MM.1S (cell line): ENCODE results near the gene CIZ1.

Source experiments
- DNase-seq: peaks from one replicate; pipeline ENCODE4 v3.0.0-alpha.2; 2015
- H2AFZ ChIP-seq: fragments of 300-600 bp; sonication (generic); 2 replicates; pipeline ENCODE4 v1.6.0; 2016; ENCODE audit warnings: antibody characterized with exemption, low read length
- H3F3A ChIP-seq: fragments of 300-600 bp; sonication (generic); 2 replicates; pipeline ENCODE4 v1.6.1; 2016; ENCODE audit warnings: mild to moderate bottlenecking, antibody characterized with exemption, low read length, moderate library complexity, mixed read lengths; ENCODE audit not compliant: insufficient read depth
- H3K27ac ChIP-seq: fragments of 300-600 bp; sonication (generic); 2 replicates; pipeline ENCODE4 v1.5.1; 2016; ENCODE audit warnings: mild to moderate bottlenecking, low read length
- H3K27me3 ChIP-seq: fragments of 300-600 bp; sonication (generic); replicated peaks from 2 replicates; pipeline ENCODE4 v1.6.0; 2016; ENCODE audit warnings: low read length; ENCODE audit not compliant: insufficient read depth
- H3K36me3 ChIP-seq: fragments of 300-600 bp; sonication (generic); replicated peaks from 2 replicates; pipeline ENCODE4 v1.6.1; 2016; ENCODE audit warnings: mild to moderate bottlenecking, low read length, mixed read lengths; ENCODE audit not compliant: insufficient read depth
- H3K4me1 ChIP-seq: fragments of 300-600 bp; sonication (generic); 2 replicates; pipeline ENCODE4 v1.6.1; 2016; ENCODE audit warnings: low read length, mixed read lengths
- H3K4me2 ChIP-seq: fragments of 300-600 bp; sonication (generic); 2 replicates; pipeline ENCODE4 v1.6.0; 2016; ENCODE audit warnings: low read depth, low read length
- H3K4me3 ChIP-seq: fragments of 300-600 bp; sonication (generic); 2 replicates; pipeline ENCODE4 v1.5.1; 2016; ENCODE audit warnings: low read length, mixed read lengths
- H3K79me2 ChIP-seq: fragments of 300-600 bp; sonication (generic); 2 replicates; pipeline ENCODE4 v1.6.1; 2016; ENCODE audit warnings: mixed run types, low read length, mixed read lengths
- H3K9ac ChIP-seq: fragments of 300-600 bp; sonication (generic); 2 replicates; pipeline ENCODE4 v1.6.1; 2016; ENCODE audit warnings: low read length, mixed read lengths
- H3K9me2 ChIP-seq: fragments of 300-600 bp; sonication (generic); replicated peaks from 2 replicates; pipeline ENCODE4 v1.6.1; 2016; ENCODE audit warnings: mild to moderate bottlenecking, low read length, mixed read lengths; ENCODE audit not compliant: insufficient read depth
- H3K9me3 ChIP-seq: fragments of 300-600 bp; sonication (generic); replicated peaks from 2 replicates; pipeline ENCODE4 v1.6.1; 2016; ENCODE audit warnings: mild to moderate bottlenecking, low read length, mixed read lengths; ENCODE audit not compliant: insufficient read depth
- H4K20me1 ChIP-seq: fragments of 300-600 bp; sonication (generic); 2 replicates; pipeline ENCODE4 v1.6.1; 2016; ENCODE audit warnings: mild to moderate bottlenecking, low read length, moderate library complexity, mixed read lengths; ENCODE audit not compliant: insufficient read depth
- CTCF ChIP-seq: fragments of 300-600 bp; sonication (generic); IDR thresholded peaks from 2 replicates; pipeline ENCODE4 v1.5.1; 2016; ENCODE audit warnings: antibody characterized with exemption, low read length, mixed read lengths
- EZH2 ChIP-seq: fragments of 300-600 bp; sonication (generic); optimal IDR thresholded peaks from 2 replicates; pipeline ENCODE3; 2017; ENCODE audit warnings: low read depth, mild to moderate bottlenecking, antibody characterized with exemption, low read length, mixed read lengths
- EZH2phosphoT487 ChIP-seq: fragments of 300-600 bp; sonication (generic); IDR thresholded peaks from 2 replicates; pipeline ENCODE4 v1.6.1; 2018; ENCODE audit warnings: antibody characterized with exemption, low read length

CIZ1 gene

GRCh38 chr9:128208946-128209669, 17.7 kb upstream of the CIZ1 start:
- Histone ChIP-seq H3K9me3 (no peaks in the 10 kb centered on the region), H3K4me2 (no peak overlapping the region), H3K36me3 (no peaks in the 10 kb centered on the region), H2AFZ (no peak overlapping the region), H3F3A (no peaks in the 10 kb centered on the region), H3K9me2 (no peaks in the 10 kb centered on the region), H3K79me2 (no peaks in the 10 kb centered on the region), H3K4me1 (no peaks in the 10 kb centered on the region), H3K9ac (no peak overlapping the region), H3K27ac (no peak overlapping the region), H3K27me3 (peaks cover 43% of the 10 kb centered on the region), H4K20me1 (no peaks in the 10 kb centered on the region), H3K4me3 (no peak overlapping the region)
- no peak for DNase-seq
- TF ChIP-seq EZH2 (no peak), EZH2phosphoT487 (no peak), CTCF (no peak)

GRCh38 chr9:128208386-128208785, 17.0 kb upstream of the CIZ1 start:
- no peaks in the 10 kb centered on the region for H3K79me2 ChIP-seq
- H3K36me3 ChIP-seq = no peaks in the 10 kb centered on the region
- H3K4me3 ChIP-seq = no peak overlapping the region
- peaks cover 49% of the 10 kb centered on the region for H3K27me3 ChIP-seq
- H3K9ac ChIP-seq = no peak overlapping the region
- H3K4me1 ChIP-seq = no peaks in the 10 kb centered on the region
- H3K4me2 ChIP-seq = no peak overlapping the region
- H3K9me3 ChIP-seq = no peaks in the 10 kb centered on the region
- TF ChIP-seq EZH2 (no peak), EZH2phosphoT487 (no peak), CTCF (no peak)
- no peaks in the 10 kb centered on the region for H3K9me2 ChIP-seq
- no peak overlapping the region for H2AFZ ChIP-seq
- H3K27ac ChIP-seq = no peak overlapping the region
- no peaks in the 10 kb centered on the region for H3F3A ChIP-seq
- H4K20me1 ChIP-seq = no peaks in the 10 kb centered on the region
- no peak for DNase-seq

- no peaks in the 10 kb centered on the region for H3K9me2 ChIP-seq
- no peak for DNase-seq
- H3K4me2 ChIP-seq = no peak overlapping the region
- H4K20me1 ChIP-seq = no peaks in the 10 kb centered on the region
- TF ChIP-seq EZH2 (no peak), EZH2phosphoT487 (no peak), CTCF (no peak)
- H3K9ac ChIP-seq = no peak overlapping the region
- no peak overlapping the region for H3K4me3 ChIP-seq
- H2AFZ ChIP-seq = no peak overlapping the region
- no peaks in the 10 kb centered on the region for H3K79me2 ChIP-seq
- H3F3A ChIP-seq = no peaks in the 10 kb centered on the region
- no peaks in the 10 kb centered on the region for H3K36me3 ChIP-seq
- peaks cover 40% of the 10 kb centered on the region for H3K27me3 ChIP-seq
- H3K9me3 ChIP-seq = no peaks in the 10 kb centered on the region
- H3K4me1 ChIP-seq = 0 out of 2 replicates have a peak, but pooled peaks cover 3% of the 10 kb centered on the region
- no peak overlapping the region for H3K27ac ChIP-seq
Measured at GRCh38 chr9:128206916-128207910, 15.8 kb upstream of the CIZ1 start.
